CD14-positive monocyte (primary cell): ENCODE measurements around the gene EXOC3L1. TPM values are rescaled to one million over a fixed set of nuclear protein-coding genes. Genes with fewer than 3 reads are reported as not detected.

ENCODE experiments used
- DNase-seq, 3 donors: peaks; one replicate each; pipeline ENCODE4 v3.0.0-alpha.2; 2011 to 2022
- H2AFZ ChIP-seq: 2 replicates; pipeline ENCODE4 v1.6.0; 2012; ENCODE audit warnings: mild to moderate bottlenecking, low read depth, low read length, inconsistent platforms; ENCODE audit not compliant: insufficient read depth, poor library complexity, severe bottlenecking
- H3K27ac ChIP-seq, 2 donors: 1 replicate in 1 of 2; 2 replicates in 1 of 2; pipeline ENCODE4 v1.5.1; 2012 to 2013; ENCODE audit warnings: low read length in 2 of 2, control low read depth in 1 of 2, inconsistent platforms in 1 of 2, low read depth in 1 of 2, mild to moderate bottlenecking in 1 of 2
- H3K27me3 ChIP-seq, 2 donors: one replicate each; pipeline versions ENCODE4 v1.6.0 to v1.6.1; 2011 to 2013; ENCODE audit warnings: low read length in 2 of 2; ENCODE audit not compliant: control insufficient read depth in 2 of 2, insufficient read depth in 2 of 2
- H3K36me3 ChIP-seq, 2 donors: replicated peaks in 1 of 2; 1 replicate in 1 of 2; 2 replicates in 1 of 2; pipeline versions ENCODE4 v1.5.1 to v1.6.1; 2012 to 2013; ENCODE audit warnings: low read length in 2 of 2, control low read depth in 1 of 2, inconsistent platforms in 1 of 2, mild to moderate bottlenecking in 1 of 2; ENCODE audit not compliant: insufficient read depth in 2 of 2, control insufficient read depth in 1 of 2
- H3K4me1 ChIP-seq, 2 donors: 1 replicate in 1 of 2; 2 replicates in 1 of 2; pipeline versions ENCODE4 v1.5.1 to v1.6.1; 2012 to 2013; ENCODE audit warnings: low read length in 2 of 2, control low read depth in 1 of 2, inconsistent platforms in 1 of 2, mild to moderate bottlenecking in 1 of 2, moderate library complexity in 1 of 2; ENCODE audit not compliant: insufficient read depth in 2 of 2, control insufficient read depth in 1 of 2
- H3K4me2 ChIP-seq: replicated peaks from 2 replicates; pipeline ENCODE3; 2012; ENCODE audit warnings: low read length, moderate library complexity, mild to moderate bottlenecking; ENCODE audit not compliant: poor library complexity, severe bottlenecking; ENCODE audit errors: extremely low read depth
- H3K4me3 ChIP-seq, 3 experiments: fragments of 200-600 bp in 1 of 3; sonication (generic) in 1 of 3; replicated peaks in 1 of 3; 1 replicate in 2 of 3; 2 replicates in 1 of 3; pipeline ENCODE4 v1.5.1; 2011 to 2013; ENCODE audit warnings: low read length in 3 of 3, mild to moderate bottlenecking in 3 of 3, control low read depth in 2 of 3, low read depth in 2 of 3, inconsistent platforms in 1 of 3, moderate library complexity in 1 of 3
- H3K79me2 ChIP-seq: 2 replicates; pipeline ENCODE4 v1.6.0; 2012; ENCODE audit warnings: mild to moderate bottlenecking, control low read depth, inconsistent platforms, low read length, moderate library complexity; ENCODE audit not compliant: insufficient read depth
- H3K9ac ChIP-seq: 2 replicates; pipeline ENCODE4 v1.6.0; 2017; ENCODE audit warnings: low read length, mild to moderate bottlenecking; ENCODE audit not compliant: insufficient read depth, poor library complexity, severe bottlenecking
- H3K9me3 ChIP-seq, 2 donors: replicated peaks in 1 of 2; 1 replicate in 1 of 2; 2 replicates in 1 of 2; pipeline versions ENCODE4 v1.5.1 to v1.6.1; 2012 to 2013; ENCODE audit warnings: low read length in 2 of 2, control low read depth in 1 of 2; ENCODE audit not compliant: control insufficient read depth in 1 of 2, insufficient read depth in 1 of 2
- H4K20me1 ChIP-seq: 2 replicates; pipeline ENCODE4 v1.6.0; 2012; ENCODE audit warnings: mild to moderate bottlenecking, low read length, control low read depth, moderate library complexity; ENCODE audit not compliant: insufficient read depth
- H3K27ac Mint-ChIP-seq, 7 donors: one replicate each; pipeline ENCODE4 v1.8.0; 2020; ENCODE audit warnings: mild to moderate bottlenecking in 7 of 7, mixed read lengths in 7 of 7, moderate library complexity in 6 of 7, inconsistent platforms in 2 of 7
- H3K27me3 Mint-ChIP-seq, 3 donors: one replicate each; pipeline ENCODE4 v1.8.0; 2021 to 2022; ENCODE audit warnings: low read depth in 3 of 3, mild to moderate bottlenecking in 3 of 3, mixed read lengths in 3 of 3, moderate library complexity in 3 of 3, inconsistent platforms in 1 of 3
- H3K36me3 Mint-ChIP-seq, 2 donors: one replicate each; pipeline ENCODE4 v1.8.0; 2020; ENCODE audit warnings: mixed read lengths in 2 of 2, inconsistent platforms in 1 of 2, mild to moderate bottlenecking in 1 of 2
- H3K4me1 Mint-ChIP-seq: one replicate; pipeline ENCODE4 v1.8.0; 2020; ENCODE audit warnings: mild to moderate bottlenecking, mixed read lengths
- H3K4me3 Mint-ChIP-seq, 2 donors: one replicate each; pipeline ENCODE4 v1.8.0; 2020; ENCODE audit warnings: mild to moderate bottlenecking in 2 of 2, mixed read lengths in 2 of 2, moderate library complexity in 1 of 2
- H3K9me3 Mint-ChIP-seq, 7 donors: one replicate each; pipeline ENCODE4 v1.8.0; 2020 to 2022; ENCODE audit warnings: mixed read lengths in 7 of 7, mild to moderate bottlenecking in 6 of 7, moderate library complexity in 6 of 7, inconsistent platforms in 2 of 7
- CTCF ChIP-seq: fragments of 200-600 bp; IDR thresholded peaks from one replicate; pipeline ENCODE4 v1.8.0; 2022; ENCODE audit warnings: antibody characterized with exemption, mild to moderate bottlenecking
- WGBS: methylation state at CpG from one replicate; pipeline ENCODE4 v1.1.5; 2013; ENCODE audit warnings: missing lambda C conversion rate; ENCODE audit not compliant: insufficient coverage; 5-methylcytosine and 5-hydroxymethylcytosine counted together
- intact Hi-C, 2 donors: fragments of 100-400 bp; cut with micrococcal nuclease; formaldehyde crosslinking; loops; one replicate each; pipeline versions ENCODE4 v1.15.0 to v1.15.1; 2023
- polyA plus RNA-seq, 3 donors: library from polyadenylated mRNA; depleted of rRNA in 1 of 3; unstranded in 2 of 3; stranded (reverse) in 1 of 3; fragments of 300-500 nt in 2 of 3; fragments of >200 nt in 1 of 3; fragmentation: Illumina TruSeq in 2 of 3; gene quantifications; 1 replicate in 2 of 3; 2 replicates in 1 of 3; pipeline ENCODE4 v1.2.3, GENCODE V29; 2012 to 2021

Gene EXOC3L1
- polyA plus RNA-seq, 3 donors = 2.8 to 3.7 (median 3.0) TPM

DNA sequence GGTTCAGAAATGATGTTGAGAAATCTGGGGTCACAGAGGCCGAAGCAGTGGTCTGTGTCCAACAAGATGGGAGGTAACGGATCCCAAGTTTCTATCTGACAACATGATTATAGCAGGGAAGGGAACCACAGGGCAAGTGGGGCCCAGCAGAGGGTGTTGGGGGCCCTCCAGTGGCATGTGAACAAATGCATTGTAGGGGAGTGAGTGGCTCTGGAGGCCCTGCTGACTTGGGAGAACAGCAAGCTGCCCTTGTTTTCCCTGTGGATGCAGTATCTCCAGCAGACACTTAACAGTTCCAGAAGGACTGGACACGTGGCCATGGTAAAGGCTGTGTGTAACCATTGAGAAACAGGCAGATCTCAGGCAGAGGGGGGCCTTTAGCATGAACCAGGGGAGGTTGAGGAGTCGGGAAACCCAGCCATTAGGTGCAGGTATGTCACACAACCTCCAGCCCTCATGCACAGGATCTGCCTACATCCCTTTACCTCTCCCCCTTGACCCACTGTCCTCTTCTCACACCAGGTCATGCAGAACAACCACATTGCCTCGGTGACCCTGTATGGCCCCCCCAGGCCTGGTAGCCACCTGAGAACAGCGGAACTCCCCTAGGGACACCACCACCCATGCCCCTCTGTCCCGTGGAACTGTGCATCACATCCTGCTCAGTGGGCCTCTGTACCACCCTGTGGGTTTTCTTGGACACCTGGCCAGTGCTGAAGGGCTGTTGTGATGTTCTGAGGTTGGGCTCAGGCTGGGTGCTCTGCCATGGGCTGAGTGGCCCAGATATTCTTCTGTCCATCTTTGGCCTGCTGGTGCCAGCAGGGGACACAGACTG, 43.2 kb downstream of the EXOC3L1 start:
- H3K27ac Mint-ChIP-seq = peak overlapping the region in 1 of 7 donors; percentile 7
- Histone ChIP-seq H3K4me3 (no peak overlapping the region), H3K4me2 (no peak overlapping the region), H3K9me3 (peaks cover 9 to 18% of the 10 kb centered on the region in 2 donors), H3K36me3 (peaks cover 70 to 75% of the 10 kb centered on the region in 2 donors), H3K27ac (no peak overlapping the region), H3K79me2 (no peaks in the 10 kb centered on the region), H4K20me1 (peaks cover 90% of the 10 kb centered on the region), H3K27me3 (peaks cover 12 to 28% of the 10 kb centered on the region in 2 donors), H3K9ac (no peak overlapping the region), H2AFZ (no peak overlapping the region), H3K4me1 (peaks cover 8 to 17% of the 10 kb centered on the region in 2 donors)
- no peak for DNase-seq
- H3K36me3 Mint-ChIP-seq = peaks cover 72 to 77% of the 10 kb centered on the region in 2 donors
- intact Hi-C loops = no loop called here
- H3K4me1 Mint-ChIP-seq = peaks cover 5% of the 10 kb centered on the region
- TF ChIP-seq CTCF = no peak
- peaks cover 19 to 30% (median 26%) of the 10 kb centered on the region in 3 donors for H3K27me3 Mint-ChIP-seq
- peaks cover 7 to 17% (median 12%) of the 10 kb centered on the region in 7 donors for H3K9me3 Mint-ChIP-seq
- 97% methylated on average over 5 of the region's 7 CpGs for WGBS
- H3K4me3 Mint-ChIP-seq = no peak overlapping the region

- H3K27me3 ChIP-seq = peaks cover 5 to 18% of the 10 kb centered on the region in 2 donors
- TF ChIP-seq CTCF = no peak
- intact Hi-C loops = no loop called here
- H3K79me2 ChIP-seq = no peaks in the 10 kb centered on the region
- no CpG with 5 or more reads among the region's 2 CpGs for WGBS
- H3K9me3 ChIP-seq = peaks cover 9 to 14% of the 10 kb centered on the region in 2 donors
- Mint-ChIP-seq H3K27ac (no peak overlapping the region), H3K4me1 (no peaks in the 10 kb centered on the region), H3K4me3 (no peak overlapping the region), H3K36me3 (peaks cover 82 to 87% of the 10 kb centered on the region in 2 donors), H3K27me3 (peaks cover 9 to 21% (median 17%) of the 10 kb centered on the region in 3 donors), H3K9me3 (peaks cover 7 to 17% (median 12%) of the 10 kb centered on the region in 7 donors)
- peaks cover 88% of the 10 kb centered on the region for H4K20me1 ChIP-seq
- H3K27ac ChIP-seq = no peak overlapping the region
- no peak overlapping the region for H3K4me3 ChIP-seq
- DNase-seq = no peak
- peaks cover 4 to 13% of the 10 kb centered on the region in 2 donors for H3K4me1 ChIP-seq
- H3K4me2 ChIP-seq = no peak overlapping the region
- no peak overlapping the region for H3K9ac ChIP-seq
- H3K36me3 ChIP-seq = peaks cover 80 to 85% of the 10 kb centered on the region in 2 donors
- H2AFZ ChIP-seq = no peak overlapping the region
These were observed 44.2 kb downstream of the EXOC3L1 start for GRCh38 chr16:67145746-67146145.
